Activated naive CD4-positive, alpha-beta T cell treated with anti-CD3 and anti-CD28 coated beads, Interleukin-2, amount 50 U/mL, for 24 hours (primary cell): Measurements from ENCODE around the gene PDE7B.

Source experiments
- H3K27ac Mint-ChIP-seq: one replicate; pipeline ENCODE4 v1.8.0; 2021; ENCODE audit warnings: mild to moderate bottlenecking, mixed read lengths
- H3K27me3 Mint-ChIP-seq: one replicate; pipeline ENCODE4 v1.8.0; 2021; ENCODE audit warnings: mixed read lengths
- H3K36me3 Mint-ChIP-seq: one replicate; pipeline ENCODE4 v1.8.0; 2021; ENCODE audit warnings: mixed read lengths
- H3K4me1 Mint-ChIP-seq: one replicate; pipeline ENCODE4 v1.8.0; 2021; ENCODE audit warnings: mixed read lengths
- H3K4me3 Mint-ChIP-seq: one replicate; pipeline ENCODE4 v1.8.0; 2021; ENCODE audit warnings: mild to moderate bottlenecking, mixed read lengths
- H3K9me3 Mint-ChIP-seq: one replicate; pipeline ENCODE4 v1.8.0; 2021; ENCODE audit warnings: mixed read lengths

The PDE7B gene

DNA sequence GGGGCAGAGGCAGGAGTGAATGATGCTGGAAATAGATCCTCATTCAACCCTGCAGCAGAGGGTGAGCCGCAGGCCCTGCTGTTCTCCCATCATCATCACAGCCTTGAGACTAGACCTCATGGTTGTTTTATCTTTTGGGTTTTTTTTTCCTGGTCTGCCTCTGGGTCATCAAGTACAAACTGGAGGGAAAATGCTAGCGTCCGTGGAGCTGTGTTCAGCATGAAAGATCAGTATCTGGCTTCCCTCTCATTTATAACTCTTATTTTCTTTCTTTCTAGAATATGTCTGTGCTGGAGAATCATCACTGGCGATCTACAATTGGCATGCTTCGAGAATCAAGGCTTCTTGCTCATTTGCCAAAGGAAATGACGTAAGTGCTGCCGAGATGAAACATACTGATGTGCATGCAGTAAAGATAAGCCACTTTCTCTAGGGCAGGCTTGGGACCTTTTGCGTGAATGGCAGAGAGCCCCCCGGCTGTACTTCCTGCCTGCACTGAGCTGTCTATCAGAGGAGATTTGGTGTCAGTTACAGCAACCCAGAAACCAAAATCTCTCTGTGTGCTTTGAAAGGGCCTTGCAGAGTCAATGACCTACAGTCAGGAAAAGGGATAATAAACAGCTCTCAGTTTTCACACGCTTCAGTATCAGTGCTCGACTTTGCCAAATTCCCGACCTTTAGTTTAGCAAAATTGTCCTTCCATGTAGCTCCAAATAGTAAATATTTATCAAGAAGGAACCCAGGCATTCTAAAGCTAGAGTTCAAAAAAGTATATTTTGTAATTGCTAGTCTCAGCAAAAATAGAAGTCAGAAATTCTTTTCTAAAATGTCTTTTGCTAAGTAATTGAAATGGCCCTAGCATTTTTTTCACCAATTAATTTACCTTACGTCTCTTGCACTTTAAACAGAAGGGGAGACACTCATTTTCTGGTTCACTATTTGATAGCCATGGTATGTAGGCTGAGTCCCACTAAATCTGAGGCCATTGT, 322.3 kb downstream of the PDE7B start:
- no peak overlapping the region for H3K27ac Mint-ChIP-seq
- H3K27me3 Mint-ChIP-seq = no peaks in the 10 kb centered on the region
- H3K9me3 Mint-ChIP-seq = no peaks in the 10 kb centered on the region
- H3K36me3 Mint-ChIP-seq = peaks cover 1% of the 10 kb centered on the region
- H3K4me1 Mint-ChIP-seq = peaks cover 6% of the 10 kb centered on the region
- peak overlapping the region; percentile 19 for H3K4me3 Mint-ChIP-seq

DNA sequence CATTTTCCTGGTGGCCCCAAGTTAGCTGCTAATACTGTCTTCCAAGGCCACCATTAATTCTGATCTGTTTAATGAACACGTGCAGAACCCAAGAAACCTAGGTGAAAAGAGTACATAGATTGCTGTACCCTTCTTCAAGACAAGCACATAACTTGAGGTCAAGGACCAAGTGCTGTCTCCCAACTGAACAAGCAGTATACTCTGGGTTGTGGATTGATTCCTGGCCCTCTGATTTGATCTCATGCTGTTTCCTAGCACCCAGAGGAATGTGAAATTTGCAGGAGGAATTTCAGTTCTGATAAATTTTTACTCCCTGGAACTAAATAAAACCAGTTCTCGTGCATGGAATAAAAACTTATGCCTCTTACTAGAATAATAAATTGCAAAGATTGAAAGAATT, 323.0 kb downstream of the PDE7B start:
- no peaks in the 10 kb centered on the region for H3K9me3 Mint-ChIP-seq

DNA sequence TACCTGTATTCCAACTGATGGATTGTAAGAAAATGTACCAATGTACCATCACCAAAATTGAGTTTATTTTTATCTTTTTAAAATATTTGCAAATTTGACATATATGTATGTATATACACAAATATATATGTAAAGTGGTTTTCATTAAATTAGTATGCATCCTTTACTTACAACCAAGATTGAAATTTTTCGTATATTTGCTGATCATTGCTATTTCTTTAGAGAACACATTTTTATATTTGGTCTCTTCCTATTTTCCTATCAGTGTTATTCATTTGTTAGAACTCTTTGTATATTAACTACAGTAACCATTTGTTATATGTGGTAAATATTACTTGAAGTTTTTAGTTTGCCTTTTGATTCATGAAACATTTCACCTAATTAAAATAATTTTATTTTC, 324.4 kb downstream of the PDE7B start:
- H3K4me1 Mint-ChIP-seq = peaks cover 6% of the 10 kb centered on the region
- H3K27ac Mint-ChIP-seq = no peak overlapping the region
- no peak overlapping the region for H3K4me3 Mint-ChIP-seq
- H3K36me3 Mint-ChIP-seq = peaks cover 1% of the 10 kb centered on the region
- H3K9me3 Mint-ChIP-seq = no peaks in the 10 kb centered on the region
- H3K27me3 Mint-ChIP-seq = no peaks in the 10 kb centered on the region

More for the DNA sequence above, 323.0 kb downstream of the PDE7B start:
- H3K4me3 Mint-ChIP-seq = no peak overlapping the region
- H3K4me1 Mint-ChIP-seq = peaks cover 6% of the 10 kb centered on the region
- H3K27me3 Mint-ChIP-seq = no peaks in the 10 kb centered on the region
- no peak overlapping the region for H3K27ac Mint-ChIP-seq
- peaks cover 1% of the 10 kb centered on the region for H3K36me3 Mint-ChIP-seq

DNA sequence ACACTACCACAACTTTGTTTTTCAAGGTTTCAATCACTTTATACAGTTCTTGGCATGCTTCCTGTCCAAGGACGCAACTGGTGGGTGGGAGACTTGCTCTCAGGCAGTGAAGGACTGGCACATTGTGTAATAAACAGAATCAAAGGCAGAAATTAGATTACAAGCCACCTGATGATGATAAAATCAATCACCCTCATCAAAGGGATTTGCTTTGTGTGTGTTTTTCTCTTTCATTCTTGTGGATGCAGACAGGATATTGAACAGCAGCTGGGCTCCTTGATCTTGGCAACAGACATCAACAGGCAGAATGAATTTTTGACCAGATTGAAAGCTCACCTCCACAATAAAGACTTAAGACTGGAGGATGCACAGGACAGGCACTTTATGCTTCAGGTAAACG, 327.2 kb downstream of the PDE7B start:
- H3K27ac Mint-ChIP-seq = no peak overlapping the region
- no peaks in the 10 kb centered on the region for H3K9me3 Mint-ChIP-seq
- no peak overlapping the region for H3K4me3 Mint-ChIP-seq
- peaks cover 1% of the 10 kb centered on the region for H3K4me1 Mint-ChIP-seq
- no peaks in the 10 kb centered on the region for H3K27me3 Mint-ChIP-seq
- peaks cover 1% of the 10 kb centered on the region for H3K36me3 Mint-ChIP-seq

DNA sequence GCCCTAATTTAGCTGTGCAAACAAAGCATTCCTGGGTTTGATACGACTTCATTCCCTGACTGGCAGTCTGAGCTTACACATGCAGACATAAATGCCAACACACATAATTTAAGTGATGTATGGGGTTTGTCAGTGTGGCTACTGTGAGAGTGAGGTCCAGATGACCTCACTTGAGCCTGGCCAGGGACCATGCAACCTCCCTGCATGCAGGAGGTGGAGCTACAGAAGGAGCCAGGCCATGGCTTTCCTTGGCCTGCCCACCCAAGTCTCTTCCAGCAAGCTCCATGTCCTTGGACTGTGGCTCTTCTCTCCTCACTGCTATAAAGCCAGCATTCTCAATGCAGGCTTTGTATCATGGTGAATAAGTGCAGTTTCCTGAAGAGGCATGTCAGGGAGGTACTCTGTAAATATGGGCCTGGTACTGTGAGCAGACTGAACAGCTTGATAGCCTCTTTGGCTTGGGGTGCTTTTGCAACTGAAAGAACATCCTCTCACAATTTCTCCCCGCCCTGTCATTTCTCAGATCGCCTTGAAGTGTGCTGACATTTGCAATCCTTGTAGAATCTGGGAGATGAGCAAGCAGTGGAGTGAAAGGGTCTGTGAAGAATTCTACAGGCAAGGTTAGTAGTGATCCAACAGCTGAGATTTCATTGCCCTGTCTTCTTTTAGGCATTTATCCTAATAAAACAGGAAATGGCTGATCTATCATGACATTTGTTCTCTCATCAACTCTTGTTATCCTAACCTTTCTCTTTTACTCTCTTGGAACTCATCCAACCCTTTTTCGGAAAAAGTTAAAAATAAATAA, 329.4 kb downstream of the PDE7B start:
- Mint-ChIP-seq H3K9me3 (no peaks in the 10 kb centered on the region), H3K27me3 (no peaks in the 10 kb centered on the region), H3K4me3 (no peak overlapping the region), H3K36me3 (no peaks in the 10 kb centered on the region), H3K27ac (no peak overlapping the region), H3K4me1 (no peaks in the 10 kb centered on the region)

DNA sequence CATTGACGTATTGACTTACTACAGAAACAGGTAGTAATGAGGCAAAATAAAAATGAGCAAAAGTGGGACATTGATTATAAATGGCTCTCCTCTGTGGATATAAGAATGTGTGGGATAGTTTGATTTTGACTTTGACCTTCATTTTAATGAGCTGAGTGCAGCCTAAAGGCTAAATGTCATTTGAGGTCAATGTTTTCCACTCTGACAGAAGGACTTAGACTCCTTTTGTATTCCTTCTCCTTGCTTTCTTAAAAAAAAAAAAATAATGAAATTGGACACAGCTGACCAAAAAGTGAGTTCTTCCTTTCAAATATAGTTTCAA, 330.0 kb downstream of the PDE7B start:
- no peaks in the 10 kb centered on the region for H3K27me3 Mint-ChIP-seq
- H3K27ac Mint-ChIP-seq = no peak overlapping the region
- no peaks in the 10 kb centered on the region for H3K9me3 Mint-ChIP-seq
- H3K4me1 Mint-ChIP-seq = no peaks in the 10 kb centered on the region
- H3K4me3 Mint-ChIP-seq = no peak overlapping the region
- H3K36me3 Mint-ChIP-seq = no peaks in the 10 kb centered on the region

DNA sequence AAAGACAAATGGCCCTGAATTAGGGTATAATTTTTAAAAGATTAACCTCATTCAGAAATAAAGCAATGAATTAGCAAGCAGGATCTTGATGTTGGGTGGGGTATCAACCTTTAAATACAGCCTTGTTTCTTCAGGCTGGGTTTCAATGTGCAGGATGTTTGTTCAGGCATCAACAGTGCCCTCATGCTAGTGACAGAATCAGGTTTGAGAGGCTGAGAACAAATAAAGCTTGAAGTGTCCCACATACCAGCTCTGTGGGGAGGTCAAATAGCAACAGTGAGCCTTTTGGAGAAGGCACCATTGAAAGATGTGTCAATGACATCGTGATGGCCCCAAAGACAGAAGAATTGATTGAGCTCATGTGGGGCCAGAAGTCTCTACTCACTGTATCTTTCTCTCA, 330.4 kb downstream of the PDE7B start:
- H3K9me3 Mint-ChIP-seq = no peaks in the 10 kb centered on the region
- no peaks in the 10 kb centered on the region for H3K36me3 Mint-ChIP-seq
- H3K27ac Mint-ChIP-seq = no peak overlapping the region
- no peak overlapping the region for H3K4me3 Mint-ChIP-seq
- no peaks in the 10 kb centered on the region for H3K4me1 Mint-ChIP-seq
- no peaks in the 10 kb centered on the region for H3K27me3 Mint-ChIP-seq

DNA sequence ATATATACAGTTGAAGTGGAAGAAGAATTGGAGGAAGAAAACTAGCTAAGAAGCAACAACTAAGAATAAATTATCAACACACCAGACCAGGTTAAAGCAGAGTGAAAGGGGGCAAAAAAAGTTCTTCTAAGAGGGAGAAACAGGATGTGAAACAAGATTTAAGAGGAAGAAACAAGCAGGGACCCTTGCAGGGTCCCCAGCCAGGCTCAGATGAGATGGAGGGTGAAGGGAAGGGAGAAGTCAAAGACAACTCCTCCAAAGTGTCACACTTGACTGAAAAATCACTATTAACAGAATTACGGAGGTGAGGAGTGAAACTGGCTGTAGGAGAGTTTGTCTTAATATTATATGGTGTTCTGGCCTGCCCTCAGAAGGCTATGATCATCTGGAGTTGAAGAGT, 333.2 kb downstream of the PDE7B start:
- H3K9me3 Mint-ChIP-seq = no peaks in the 10 kb centered on the region
- no peaks in the 10 kb centered on the region for H3K27me3 Mint-ChIP-seq
- H3K4me3 Mint-ChIP-seq = no peak overlapping the region
- no peaks in the 10 kb centered on the region for H3K4me1 Mint-ChIP-seq
- no peaks in the 10 kb centered on the region for H3K36me3 Mint-ChIP-seq
- no peak overlapping the region for H3K27ac Mint-ChIP-seq

DNA sequence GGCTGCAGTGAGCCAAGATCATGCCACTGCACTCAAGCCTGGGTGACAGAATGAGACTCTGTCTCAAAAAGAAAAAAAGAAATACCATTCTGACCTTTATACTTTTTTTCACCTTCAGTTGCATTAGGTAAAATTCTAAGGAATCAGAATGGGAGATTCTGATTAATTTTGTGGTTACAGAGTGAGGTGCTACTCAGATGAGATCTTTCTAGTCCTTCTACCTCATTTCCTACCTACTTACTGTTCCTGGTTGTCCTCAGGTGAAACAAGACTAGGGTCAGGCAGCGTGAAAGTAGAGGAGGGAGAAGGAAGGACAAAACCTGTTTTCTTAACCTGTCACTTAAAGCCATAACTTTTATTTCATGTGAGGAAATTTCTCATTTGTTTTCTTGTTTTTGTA, 334.9 kb downstream of the PDE7B start:
- Mint-ChIP-seq H3K9me3 (no peaks in the 10 kb centered on the region), H3K4me1 (no peaks in the 10 kb centered on the region), H3K27ac (no peak overlapping the region), H3K27me3 (no peaks in the 10 kb centered on the region), H3K36me3 (no peaks in the 10 kb centered on the region), H3K4me3 (no peak overlapping the region)

DNA sequence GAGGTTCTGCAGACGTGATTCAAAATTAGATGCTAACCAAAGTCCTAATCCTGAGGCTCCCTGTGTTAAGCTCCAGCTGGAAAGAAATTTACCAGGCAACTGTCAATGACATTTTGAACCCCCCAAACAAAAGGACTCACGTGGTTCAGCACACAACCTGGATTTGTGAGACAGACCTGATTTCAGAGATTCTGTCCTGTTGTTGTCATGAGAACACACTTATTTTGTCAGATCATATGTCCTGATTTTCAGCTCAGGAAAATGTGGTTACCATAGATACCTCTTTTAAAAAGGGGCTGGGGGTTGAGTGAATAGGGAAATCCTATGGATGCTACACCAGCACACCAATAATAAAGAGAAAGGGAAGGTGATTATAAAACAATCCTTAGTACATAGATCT, 337.0 kb downstream of the PDE7B start:
- no peak overlapping the region for H3K4me3 Mint-ChIP-seq
- H3K27ac Mint-ChIP-seq = no peak overlapping the region
- no peaks in the 10 kb centered on the region for H3K27me3 Mint-ChIP-seq
- no peaks in the 10 kb centered on the region for H3K4me1 Mint-ChIP-seq
- no peaks in the 10 kb centered on the region for H3K9me3 Mint-ChIP-seq
- no peaks in the 10 kb centered on the region for H3K36me3 Mint-ChIP-seq

DNA sequence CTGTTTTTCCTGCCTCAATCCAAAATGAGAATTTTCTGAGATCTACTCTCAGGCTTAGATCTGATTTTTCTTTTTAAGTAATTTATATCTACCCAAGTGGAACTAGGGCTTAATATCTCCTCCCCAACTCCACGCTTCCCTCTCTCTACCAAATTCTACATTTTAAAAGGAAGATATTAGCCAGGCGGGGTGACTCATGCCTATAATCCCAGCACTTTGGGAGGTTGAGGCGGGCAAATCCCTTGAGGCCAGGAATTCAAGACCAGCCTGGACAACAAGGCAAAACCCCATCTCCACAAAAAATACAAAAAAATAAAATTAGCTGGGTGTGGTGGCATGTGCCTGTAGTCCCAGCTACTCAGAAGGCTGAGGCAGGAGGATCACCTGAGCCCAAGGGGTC, 337.6 kb downstream of the PDE7B start:
- H3K4me1 Mint-ChIP-seq = no peaks in the 10 kb centered on the region
- H3K4me3 Mint-ChIP-seq = no peak overlapping the region
- H3K36me3 Mint-ChIP-seq = no peaks in the 10 kb centered on the region
- no peaks in the 10 kb centered on the region for H3K9me3 Mint-ChIP-seq
- H3K27me3 Mint-ChIP-seq = no peaks in the 10 kb centered on the region
- H3K27ac Mint-ChIP-seq = no peak overlapping the region

DNA sequence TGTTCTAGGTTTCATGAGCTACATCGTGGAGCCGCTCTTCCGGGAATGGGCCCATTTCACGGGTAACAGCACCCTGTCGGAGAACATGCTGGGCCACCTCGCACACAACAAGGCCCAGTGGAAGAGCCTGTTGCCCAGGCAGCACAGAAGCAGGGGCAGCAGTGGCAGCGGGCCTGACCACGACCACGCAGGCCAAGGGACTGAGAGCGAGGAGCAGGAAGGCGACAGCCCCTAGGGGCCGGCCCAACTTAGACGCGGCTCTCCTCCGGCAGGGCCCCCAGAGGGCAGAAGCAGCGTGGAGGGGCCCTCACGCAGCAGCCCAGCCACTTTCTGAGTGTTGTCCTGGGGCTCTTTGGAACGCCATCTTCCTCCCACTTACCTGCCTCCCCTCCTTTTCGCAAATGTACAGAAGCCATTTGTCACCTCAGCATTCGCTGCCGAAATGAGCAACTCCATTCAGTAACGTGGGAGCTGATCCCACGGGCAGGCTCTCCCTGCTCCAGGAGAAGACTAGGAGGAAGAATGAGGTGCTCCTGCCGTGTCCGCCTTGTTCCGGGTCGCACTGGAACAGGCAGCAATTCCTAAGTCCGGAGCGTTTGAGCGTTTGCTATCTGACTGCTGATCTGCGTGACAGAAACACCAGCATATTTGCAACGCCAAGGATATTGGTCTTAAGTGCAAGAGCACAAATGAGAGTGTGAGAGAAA, 340.3 kb downstream of the PDE7B start:
- Mint-ChIP-seq H3K27me3 (no peaks in the 10 kb centered on the region), H3K4me3 (no peak overlapping the region), H3K27ac (no peak overlapping the region), H3K9me3 (no peaks in the 10 kb centered on the region), H3K4me1 (no peaks in the 10 kb centered on the region), H3K36me3 (no peaks in the 10 kb centered on the region)

DNA sequence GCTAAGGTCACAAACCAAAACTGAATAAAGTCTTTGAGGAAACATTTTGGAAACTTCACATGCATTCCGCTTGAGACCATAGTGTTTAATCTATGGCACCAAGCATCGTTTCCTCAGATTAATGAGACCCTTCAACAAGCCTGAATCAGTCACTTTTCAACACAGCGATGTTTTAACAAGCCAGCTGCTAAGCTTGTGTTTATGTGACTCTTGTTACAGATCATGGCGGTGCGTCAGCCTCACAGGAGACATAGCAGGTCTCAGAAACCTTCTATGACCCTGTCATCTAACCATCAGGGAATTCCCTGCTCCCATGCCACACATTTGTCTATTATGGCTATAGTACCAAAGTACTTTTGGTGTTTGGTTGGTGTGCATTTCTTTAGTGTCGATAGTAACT, 341.4 kb downstream of the PDE7B start:
- Mint-ChIP-seq H3K27ac (no peak overlapping the region), H3K27me3 (no peaks in the 10 kb centered on the region)

DNA sequence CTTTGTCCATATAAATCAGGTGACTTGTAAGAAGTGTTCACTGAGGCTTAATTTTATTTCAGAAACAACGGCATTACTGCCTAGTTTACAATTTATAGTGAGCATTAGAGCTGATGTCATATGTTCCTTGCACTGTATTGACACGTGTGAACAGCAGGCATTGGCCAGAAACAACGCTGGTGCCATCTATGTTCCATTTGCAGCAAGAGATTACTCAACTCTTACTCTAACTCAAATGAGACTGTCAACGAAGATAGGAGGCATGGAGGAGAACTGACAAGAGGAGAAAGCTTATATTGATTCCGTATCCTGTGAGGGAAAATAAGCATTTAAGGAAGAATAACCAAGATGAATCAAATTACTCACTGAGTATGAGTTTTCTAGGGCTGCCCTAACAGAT, 350.2 kb downstream of the PDE7B start:
- peaks cover 2% of the 10 kb centered on the region for H3K27me3 Mint-ChIP-seq
- H3K4me3 Mint-ChIP-seq = no peak overlapping the region
- no peaks in the 10 kb centered on the region for H3K4me1 Mint-ChIP-seq
- H3K9me3 Mint-ChIP-seq = no peaks in the 10 kb centered on the region
- no peaks in the 10 kb centered on the region for H3K36me3 Mint-ChIP-seq
- no peak overlapping the region for H3K27ac Mint-ChIP-seq

More for the DNA sequence above, 341.4 kb downstream of the PDE7B start:
- Mint-ChIP-seq H3K4me3 (no peak overlapping the region), H3K36me3 (no peaks in the 10 kb centered on the region), H3K9me3 (no peaks in the 10 kb centered on the region), H3K4me1 (no peaks in the 10 kb centered on the region)

DNA sequence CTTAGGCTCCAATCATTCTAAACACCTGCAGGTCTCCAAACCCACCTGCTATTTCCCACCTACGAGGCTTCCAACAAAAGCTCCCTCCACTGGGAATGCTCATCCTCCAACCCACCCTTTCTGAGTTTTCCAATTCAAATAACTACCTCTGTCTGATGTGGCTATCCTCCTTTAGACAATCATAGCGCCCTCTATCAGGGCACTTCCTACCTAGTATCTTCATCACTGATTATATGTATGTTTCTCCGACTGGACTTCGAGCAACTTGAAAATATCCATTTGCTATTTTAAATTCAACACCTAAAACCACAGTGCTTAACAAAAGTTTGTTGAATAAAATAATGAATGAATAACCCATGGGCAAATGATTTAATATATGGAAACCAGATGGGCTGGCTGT, 357.3 kb downstream of the PDE7B start:
- H3K27me3 Mint-ChIP-seq = no peaks in the 10 kb centered on the region
- H3K9me3 Mint-ChIP-seq = no peaks in the 10 kb centered on the region
- H3K27ac Mint-ChIP-seq = no peak overlapping the region
- H3K4me1 Mint-ChIP-seq = no peaks in the 10 kb centered on the region
- no peaks in the 10 kb centered on the region for H3K36me3 Mint-ChIP-seq
- H3K4me3 Mint-ChIP-seq = no peak overlapping the region

DNA sequence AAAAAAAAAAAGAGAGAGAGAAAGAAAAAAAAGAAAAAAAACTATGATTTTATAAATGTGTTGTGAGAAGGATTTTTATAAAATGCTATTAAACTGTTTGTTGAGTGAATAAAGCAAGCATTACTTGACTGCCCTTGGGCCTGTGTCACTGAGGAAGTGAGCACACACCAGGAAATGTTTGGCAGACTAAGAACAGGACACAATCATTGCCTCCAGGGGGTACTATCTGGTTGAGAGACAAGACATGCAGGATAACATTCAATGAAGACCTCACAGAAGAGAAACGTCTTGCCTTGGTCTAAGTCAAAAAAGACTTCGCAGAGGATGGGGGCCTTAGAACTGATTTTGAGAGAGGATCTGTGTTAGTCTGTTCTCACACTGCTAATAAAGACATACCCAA, 358.0 kb downstream of the PDE7B start:
- Mint-ChIP-seq H3K36me3 (no peaks in the 10 kb centered on the region), H3K4me1 (no peaks in the 10 kb centered on the region), H3K4me3 (no peak overlapping the region), H3K27me3 (no peaks in the 10 kb centered on the region), H3K9me3 (no peaks in the 10 kb centered on the region), H3K27ac (no peak overlapping the region)
